M059J (cell line): ENCODE measurements around the gene PDZK1IP1. TPM values are rescaled to one million over a fixed set of nuclear protein-coding genes. Genes with fewer than 3 reads are reported as not detected.
"Not testable (repeated sequence)": the region's sequence is repeated elsewhere in the genome, so short reads cannot be mapped to it uniquely, and the experiment has no call there.

Source experiments
- DNase-seq: peaks from one replicate; pipeline ENCODE4 v3.0.0-alpha.2; 2012; ENCODE audit warnings: low read depth
- total RNA-seq: library from RNA; depleted of rRNA; stranded (reverse); fragments of >200 nt; shearing (Covaris generic); gene quantifications from 2 replicates; pipeline ENCODE4 v1.2.3, GENCODE V29; 2014

The PDZK1IP1 gene
- total RNA-seq, 1 experiment from 2014 or later: 0.49 TPM

GRCh38 chr1:47196622-47197021 lies 6.8 kb upstream of the PDZK1IP1 start:
- DNase-seq: no peak

GRCh38 chr1:47195981-47196380 lies 6.1 kb upstream of the PDZK1IP1 start:
- DNase-seq: not testable (repeated sequence)

- DNase-seq: no peak
Observed at GRCh38 chr1:47194311-47194710, 4.5 kb upstream of the PDZK1IP1 start.

- not testable (repeated sequence) for DNase-seq
Observed at GRCh38 chr1:47193496-47193895, 3.7 kb upstream of the PDZK1IP1 start.

- DNase-seq: peak; percentile 57
Observed at GRCh38 chr1:47192458-47193384, 2.9 kb upstream of the PDZK1IP1 start.

- DNase-seq: no peak
Observed at GRCh38 chr1:47191940-47192457, 2.2 kb upstream of the PDZK1IP1 start.

GRCh38 chr1:47190857-47191256 lies 1.0 kb upstream of the PDZK1IP1 start:
- no peak for DNase-seq

GRCh38 chr1:47190509-47190855 lies 646 bp upstream of the PDZK1IP1 start:
- DNase-seq: no peak

- DNase-seq: no peak
Observed at GRCh38 chr1:47188791-47189785, 748 bp downstream of the PDZK1IP1 start.

GRCh38 chr1:47187926-47188250 lies 1.9 kb downstream of the PDZK1IP1 start:
- no peak for DNase-seq

- DNase-seq: no peak
Observed at GRCh38 chr1:47187231-47187925, 2.5 kb downstream of the PDZK1IP1 start.

GRCh38 chr1:47186267-47187185 lies 3.3 kb downstream of the PDZK1IP1 start:
- no peak for DNase-seq

- DNase-seq: no peak
Observed at GRCh38 chr1:47184822-47185677, 4.8 kb downstream of the PDZK1IP1 start.

- peak; percentile 34 for DNase-seq
Observed at GRCh38 chr1:47184090-47184821, 5.6 kb downstream of the PDZK1IP1 start.

GRCh38 chr1:47183308-47184089 lies 6.3 kb downstream of the PDZK1IP1 start:
- no peak for DNase-seq

- DNase-seq: no peak
Observed at GRCh38 chr1:47182676-47183235, 7.1 kb downstream of the PDZK1IP1 start.

GRCh38 chr1:47181955-47182675 lies 7.7 kb downstream of the PDZK1IP1 start:
- DNase-seq: peak; percentile 64
